Measurements from ENCODE around the gene COPS4.
"Not testable (repeated sequence)": the region's sequence is repeated elsewhere in the genome, so short reads cannot be mapped to it uniquely, and the experiment has no call there.

GRCh38 chr4:83111751-83112141, 76.8 kb downstream of the COPS4 start:
- TF ChIP-seq, protein P1, sequence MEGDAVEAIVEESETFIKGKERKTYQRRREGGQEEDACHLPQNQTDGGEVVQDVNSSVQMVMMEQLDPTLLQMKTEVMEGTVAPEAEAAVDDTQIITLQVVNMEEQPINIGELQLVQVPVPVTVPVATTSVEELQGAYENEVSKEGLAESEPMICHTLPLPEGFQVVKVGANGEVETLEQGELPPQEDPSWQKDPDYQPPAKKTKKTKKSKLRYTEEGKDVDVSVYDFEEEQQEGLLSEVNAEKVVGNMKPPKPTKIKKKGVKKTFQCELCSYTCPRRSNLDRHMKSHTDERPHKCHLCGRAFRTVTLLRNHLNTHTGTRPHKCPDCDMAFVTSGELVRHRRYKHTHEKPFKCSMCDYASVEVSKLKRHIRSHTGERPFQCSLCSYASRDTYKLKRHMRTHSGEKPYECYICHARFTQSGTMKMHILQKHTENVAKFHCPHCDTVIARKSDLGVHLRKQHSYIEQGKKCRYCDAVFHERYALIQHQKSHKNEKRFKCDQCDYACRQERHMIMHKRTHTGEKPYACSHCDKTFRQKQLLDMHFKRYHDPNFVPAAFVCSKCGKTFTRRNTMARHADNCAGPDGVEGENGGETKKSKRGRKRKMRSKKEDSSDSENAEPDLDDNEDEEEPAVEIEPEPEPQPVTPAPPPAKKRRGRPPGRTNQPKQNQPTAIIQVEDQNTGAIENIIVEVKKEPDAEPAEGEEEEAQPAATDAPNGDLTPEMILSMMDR (IDR thresholded peaks at IDR 0.05; ENCODE audit: control extremely low read depth in 1 of 3, insufficient read depth in 1 of 3, low read depth in 1 of 3, low read length in 3 of 3): not testable (repeated sequence)
- not testable (repeated sequence) for TF ChIP-seq TCF12 (IDR thresholded peaks at IDR 0.05; ENCODE audit: low read depth, low read length); EZH2 (IDR thresholded peaks at IDR 0.05; ENCODE audit: low read depth, low read length, severe bottlenecking); TAF1 (IDR thresholded peaks at IDR 0.05; ENCODE audit: low read depth, low read length)
